ENCODE measurements around the gene ZFYVE21.

Gene ZFYVE21

GRCh38 chr14:103696466-103697071 lies 19.0 kb upstream of the ZFYVE21 start:
- H3K27me3 ChIP-seq (ENCODE audit: low read depth): no peaks in the 10 kb centered on the region
- in situ Hi-C loops (cut with MboI; ENCODE audit: low sequenced_read_pairs): no loop called here
- no peak overlapping the region for H3K4me3 ChIP-seq
- no peaks in the 10 kb centered on the region for H3K9me3 ChIP-seq
- H3K4me1 ChIP-seq: no peaks in the 10 kb centered on the region
- DNase-seq (ENCODE audit: low spot score in 2 of 2): no peak
- peaks cover 82% of the 10 kb centered on the region for H3K36me3 ChIP-seq (replicated peaks)

- Histone ChIP-seq H3K27me3 (ENCODE audit: low read depth) (no peaks in the 10 kb centered on the region), H3K9me3 (no peaks in the 10 kb centered on the region), H3K4me3 (no peak overlapping the region), H3K36me3 (replicated peaks) (peaks cover 81% of the 10 kb centered on the region), H3K4me1 (no peaks in the 10 kb centered on the region)
- in situ Hi-C loops (cut with MboI; ENCODE audit: low sequenced_read_pairs): no loop called here
- DNase-seq (ENCODE audit: low spot score in 2 of 2): no peak
These were observed 18.4 kb upstream of the ZFYVE21 start for GRCh38 chr14:103697206-103697602.

GRCh38 chr14:103697603-103698379 lies 17.8 kb upstream of the ZFYVE21 start:
- H3K4me1 ChIP-seq: no peaks in the 10 kb centered on the region
- peaks cover 83% of the 10 kb centered on the region for H3K36me3 ChIP-seq (replicated peaks)

GRCh38 chr14:103698380-103699260 lies 17.0 kb upstream of the ZFYVE21 start:
- Histone ChIP-seq H3K36me3 (replicated peaks) (peaks cover 81% of the 10 kb centered on the region), H3K4me3 (no peak overlapping the region), H3K27me3 (ENCODE audit: low read depth) (no peaks in the 10 kb centered on the region), H3K9me3 (no peaks in the 10 kb centered on the region), H3K4me1 (no peaks in the 10 kb centered on the region)
- no peak for DNase-seq (ENCODE audit: low spot score in 2 of 2)
- in situ Hi-C loops (cut with MboI; ENCODE audit: low sequenced_read_pairs): no loop called here

More at GRCh38 chr14:103697603-103698379, 17.8 kb upstream of the ZFYVE21 start:
- Histone ChIP-seq H3K4me3 (no peak overlapping the region), H3K27me3 (ENCODE audit: low read depth) (no peaks in the 10 kb centered on the region), H3K9me3 (no peaks in the 10 kb centered on the region)
- in situ Hi-C loops (cut with MboI; ENCODE audit: low sequenced_read_pairs): no loop called here
- no peak for DNase-seq (ENCODE audit: low spot score in 2 of 2)

- Histone ChIP-seq H3K9me3 (no peaks in the 10 kb centered on the region), H3K4me3 (no peak overlapping the region), H3K4me1 (no peaks in the 10 kb centered on the region), H3K36me3 (replicated peaks) (peaks cover 79% of the 10 kb centered on the region), H3K27me3 (ENCODE audit: low read depth) (no peaks in the 10 kb centered on the region)
- in situ Hi-C loops (cut with MboI; ENCODE audit: low sequenced_read_pairs): no loop called here
- DNase-seq (ENCODE audit: low spot score in 2 of 2): no peak
These were observed 16.3 kb upstream of the ZFYVE21 start for GRCh38 chr14:103699261-103699661.

- Histone ChIP-seq H3K27me3 (ENCODE audit: low read depth) (no peaks in the 10 kb centered on the region), H3K9me3 (no peaks in the 10 kb centered on the region), H3K4me1 (no peaks in the 10 kb centered on the region), H3K4me3 (no peak overlapping the region), H3K36me3 (replicated peaks) (peaks cover 81% of the 10 kb centered on the region)
- in situ Hi-C loops (cut with MboI; ENCODE audit: low sequenced_read_pairs): no loop called here
- DNase-seq (ENCODE audit: low spot score in 2 of 2): no peak
These were observed 15.5 kb upstream of the ZFYVE21 start for GRCh38 chr14:103699901-103700752.

- Histone ChIP-seq H3K36me3 (replicated peaks) (peaks cover 84% of the 10 kb centered on the region), H3K27me3 (ENCODE audit: low read depth) (no peaks in the 10 kb centered on the region), H3K4me3 (no peak overlapping the region), H3K4me1 (no peaks in the 10 kb centered on the region), H3K9me3 (no peaks in the 10 kb centered on the region)
- in situ Hi-C loops (cut with MboI; ENCODE audit: low sequenced_read_pairs): no loop called here
- DNase-seq (ENCODE audit: low spot score in 2 of 2): no peak
These were observed 14.7 kb upstream of the ZFYVE21 start for GRCh38 chr14:103700753-103701490.

- no peak overlapping the region for H3K4me3 ChIP-seq
- no peaks in the 10 kb centered on the region for H3K9me3 ChIP-seq
- DNase-seq (ENCODE audit: low spot score in 2 of 2): no peak
- no peaks in the 10 kb centered on the region for H3K27me3 ChIP-seq (ENCODE audit: low read depth)
- peaks cover 88% of the 10 kb centered on the region for H3K36me3 ChIP-seq (replicated peaks)
- in situ Hi-C loops (cut with MboI; ENCODE audit: low sequenced_read_pairs): no loop called here
- no peaks in the 10 kb centered on the region for H3K4me1 ChIP-seq
These were observed 13.5 kb upstream of the ZFYVE21 start for GRCh38 chr14:103702095-103702494.

GRCh38 chr14:103702497-103703432 lies 12.8 kb upstream of the ZFYVE21 start:
- Histone ChIP-seq H3K36me3 (replicated peaks) (peaks cover 89% of the 10 kb centered on the region), H3K27me3 (ENCODE audit: low read depth) (no peaks in the 10 kb centered on the region), H3K4me3 (no peak overlapping the region), H3K9me3 (no peaks in the 10 kb centered on the region), H3K4me1 (no peaks in the 10 kb centered on the region)
- in situ Hi-C loops (cut with MboI; ENCODE audit: low sequenced_read_pairs): no loop called here
- no peak for DNase-seq (ENCODE audit: low spot score in 2 of 2)

GRCh38 chr14:103703433-103704385 lies 11.9 kb upstream of the ZFYVE21 start:
- in situ Hi-C loops (cut with MboI; ENCODE audit: low sequenced_read_pairs): no loop called here
- Histone ChIP-seq H3K36me3 (replicated peaks) (peaks cover 89% of the 10 kb centered on the region), H3K9me3 (no peaks in the 10 kb centered on the region), H3K4me3 (no peak overlapping the region), H3K4me1 (no peaks in the 10 kb centered on the region), H3K27me3 (ENCODE audit: low read depth) (no peaks in the 10 kb centered on the region)
- DNase-seq (ENCODE audit: low spot score in 2 of 2): no peak

GRCh38 chr14:103704708-103705107 lies 10.9 kb upstream of the ZFYVE21 start:
- in situ Hi-C loops (cut with MboI; ENCODE audit: low sequenced_read_pairs): no loop called here
- Histone ChIP-seq H3K9me3 (no peaks in the 10 kb centered on the region), H3K4me3 (no peak overlapping the region), H3K4me1 (no peaks in the 10 kb centered on the region), H3K36me3 (replicated peaks) (peaks cover 89% of the 10 kb centered on the region), H3K27me3 (ENCODE audit: low read depth) (no peaks in the 10 kb centered on the region)
- DNase-seq (ENCODE audit: low spot score in 2 of 2): no peak

Data from HAP-1 (cell line).